ENCODE data around the gene MRAP.

Gene MRAP

GRCh38 chr21:32298658-32299081 lies at the start of gene MRAP:
Gene MRAP, plus strand, starts transcription at chr21:32298855. Its CDS starts 117 bp downstream, at chr21:32298972.
- no peak for TF ChIP-seq CTCF (IDR thresholded peaks at IDR 0.05; ENCODE audit: low read depth, low read length, missing control alignments)
- no peak within 1 kb of the TSS for H3K4me3 ChIP-seq (ENCODE audit: low read depth, low read length)
- DNase-seq (ENCODE audit: low read depth): no peak

GRCh38 chr21:32249511-32250280 lies 49.0 kb upstream of the MRAP start:
- DNase-seq (ENCODE audit: low read depth): no peak
- no peak for TF ChIP-seq CTCF (IDR thresholded peaks at IDR 0.05; ENCODE audit: low read depth, low read length, missing control alignments)

GRCh38 chr21:32252136-32252535 lies 46.5 kb upstream of the MRAP start:
- no peak overlapping the region for H3K4me3 ChIP-seq (ENCODE audit: low read depth, low read length)
- no peak for TF ChIP-seq CTCF (IDR thresholded peaks at IDR 0.05; ENCODE audit: low read depth, low read length, missing control alignments)
- no peak for DNase-seq (ENCODE audit: low read depth)

More at GRCh38 chr21:32249511-32250280, 49.0 kb upstream of the MRAP start:
- H3K4me3 ChIP-seq (ENCODE audit: low read depth, low read length): no peak overlapping the region

GRCh38 chr21:32253215-32253641 lies 45.4 kb upstream of the MRAP start:
- no peak overlapping the region for H3K4me3 ChIP-seq (ENCODE audit: low read depth, low read length)
- DNase-seq (ENCODE audit: low read depth): no peak
- no peak for TF ChIP-seq CTCF (IDR thresholded peaks at IDR 0.05; ENCODE audit: low read depth, low read length, missing control alignments)

GRCh38 chr21:32256251-32256650 lies 42.4 kb upstream of the MRAP start:
- TF ChIP-seq CTCF (IDR thresholded peaks at IDR 0.05; ENCODE audit: low read depth, low read length, missing control alignments): no peak
- no peak for DNase-seq (ENCODE audit: low read depth)
- no peak overlapping the region for H3K4me3 ChIP-seq (ENCODE audit: low read depth, low read length)

GRCh38 chr21:32256873-32257620 lies 41.6 kb upstream of the MRAP start:
- DNase-seq (ENCODE audit: low read depth): no peak
- no peak for TF ChIP-seq CTCF (IDR thresholded peaks at IDR 0.05; ENCODE audit: low read depth, low read length, missing control alignments)
- no peak overlapping the region for H3K4me3 ChIP-seq (ENCODE audit: low read depth, low read length)

Data from GM12864 (cell line).